GM12878 (cell line): ENCODE data around the gene BBOF1. TPM values are rescaled to one million over a fixed set of nuclear protein-coding genes. Genes with fewer than 3 reads are reported as not detected.

Experiments used
- ATAC-seq: fragments of 200-7000 bp; cut with Tn5 transposase; 3 replicates; pipeline ENCODE4 v1.9.1; 2020; ENCODE audit warnings: mild to moderate bottlenecking, moderate library complexity
- BruUV-seq: library from RNA; stranded (reverse); fragments of 400-500 nt; replicated peaks from 2 replicates; lab custom pipeline; 2021; lab: Mats Ljungman, UMichigan
- CTCF ChIA-PET: fragments of 300-600 bp; sonication (Branson Sonifier 250); formaldehyde crosslinking; extraction: SDS; loops from one replicate; lab custom pipeline; 2021; ENCODE audit warnings: inconsistent platforms; lab: Yijun Ruan, JAX
- POLR2A ChIA-PET: fragments of 350-600 bp; formaldehyde crosslinking; extraction: SDS; loops from one replicate; lab custom pipeline; 2021; ENCODE audit warnings: inconsistent platforms; lab: Charles Lee
- RAD21 ChIA-PET: fragments of 300-600 bp; sonication (Branson Sonifier 250); formaldehyde crosslinking; loops from one replicate; lab custom pipeline; 2023; ENCODE audit warnings: antibody characterized with exemption; ENCODE audit not compliant: unreplicated experiment; lab: Charles Lee
- SMC1A ChIA-PET: fragments of 300-600 bp; sonication (Branson Sonifier 250); formaldehyde crosslinking; loops from one replicate; lab custom pipeline; 2023; ENCODE audit not compliant: unreplicated experiment, uncharacterized antibody; lab: Charles Lee
- DNase-seq: peaks from one replicate; pipeline ENCODE4 v3.0.0-alpha.2; 2011; ENCODE audit warnings: low read depth, low spot score
- FAIRE-seq: peaks from 3 replicates; lab custom pipeline; 2011; peaks lifted over from hg19 to GRCh38; lab: Jason Lieb, UNC
- H2AFZ ChIP-seq: 2 replicates; pipeline ENCODE4 v1.6.0; 2011; ENCODE audit warnings: low read depth, low read length, control low read depth; ENCODE audit not compliant: control insufficient read depth
- H3K27ac ChIP-seq: 2 replicates; pipeline ENCODE4 v1.5.1; 2011; ENCODE audit warnings: control low read depth; ENCODE audit not compliant: control insufficient read depth, insufficient read depth
- H3K27me3 ChIP-seq, 2 experiments: replicated peaks in 1 of 2; 2 replicates each; pipeline versions ENCODE4 v1.6.0 to v1.6.1; 2011; ENCODE audit warnings: low read length in 1 of 2; ENCODE audit not compliant: control insufficient read depth in 2 of 2, insufficient read depth in 2 of 2
- H3K36me3 ChIP-seq, 2 experiments: 2 replicates each; pipeline ENCODE4 v1.5.1; 2011; ENCODE audit warnings: low read length in 1 of 2; ENCODE audit not compliant: control insufficient read depth in 2 of 2, insufficient read depth in 2 of 2
- H3K4me1 ChIP-seq: 2 replicates; pipeline ENCODE4 v1.6.1; 2011; ENCODE audit warnings: mild to moderate bottlenecking, low read length, moderate library complexity, mixed read lengths; ENCODE audit not compliant: control insufficient read depth, insufficient read depth
- H3K4me2 ChIP-seq: 2 replicates; pipeline ENCODE4 v1.6.0; 2011; ENCODE audit warnings: control low read depth; ENCODE audit not compliant: control insufficient read depth, insufficient read depth
- H3K4me3 ChIP-seq: fragments of 200-600 bp; sonication (generic); 2 replicates; pipeline ENCODE4 v1.5.1; 2016
- H3K79me2 ChIP-seq: 2 replicates; pipeline ENCODE4 v1.6.0; 2011; ENCODE audit warnings: low read length; ENCODE audit not compliant: control insufficient read depth, insufficient read depth
- H3K9ac ChIP-seq: 2 replicates; pipeline ENCODE4 v1.8.0; 2011; ENCODE audit warnings: low read length, control low read depth, mixed read lengths; ENCODE audit not compliant: control insufficient read depth, insufficient read depth
- H3K9me3 ChIP-seq: replicated peaks from 3 replicates; pipeline ENCODE4 v1.5.1; 2011; ENCODE audit warnings: mild to moderate bottlenecking, low read length; ENCODE audit not compliant: control insufficient read depth, insufficient read depth
- H4K20me1 ChIP-seq: 2 replicates; pipeline ENCODE4 v1.6.0; 2011; ENCODE audit not compliant: control insufficient read depth, insufficient read depth
- ATF3 ChIP-seq: IDR thresholded peaks from 2 replicates; pipeline ENCODE4 v1.6.1; 2011; ENCODE audit warnings: low read depth, mild to moderate bottlenecking, low read length, moderate library complexity, borderline replicate concordance; ENCODE audit errors: extremely low read depth
- NFIC ChIP-seq: IDR thresholded peaks from 2 replicates; pipeline ENCODE4 v1.6.1; 2012; ENCODE audit warnings: low read depth, mild to moderate bottlenecking, inconsistent platforms, low read length, moderate library complexity
- RUNX3 ChIP-seq: IDR thresholded peaks from 2 replicates; pipeline ENCODE4 v1.6.1; 2012; ENCODE audit warnings: low read length, inconsistent platforms
- WGBS: methylation state at CpG from one replicate; pipeline ENCODE4 v1.1.6; 2016; ENCODE audit warnings: low lambda C conversion rate; ENCODE audit not compliant: insufficient replicate concordance, insufficient coverage; ENCODE audit errors: missing lambda C conversion rate; 5-methylcytosine and 5-hydroxymethylcytosine counted together
- in situ Hi-C: fragments of 300-500 bp; cut with MboI; formaldehyde crosslinking; loops from 9 replicates; pipeline ENCODE4 v1.14.3; 2018; ENCODE audit warnings: mixed read lengths
- intact Hi-C: fragments of 100-400 bp; cut with micrococcal nuclease; formaldehyde crosslinking; loops from one replicate; pipeline ENCODE4 v1.14.2; 2022; ENCODE audit not compliant: unreplicated experiment
- polyA plus RNA-seq, 11 experiments: library from polyadenylated mRNA; depleted of rRNA in 4 of 11; unstranded in 6 of 11; stranded (reverse) in 5 of 11; fragments of >200 nt; fragmentation: Nextera tagmentation in 4 of 11; fragmentation: Illumina TruSeq in 1 of 11; extraction: Ambion mirVana in 4 of 11; extraction: Trizol in 1 of 11; gene quantifications; 1 replicate in 1 of 11; 2 replicates in 10 of 11; pipeline versions ENCODE4 v1.2.1 to v1.2.3, GENCODE V29; 2011 to 2016; ENCODE audit warnings: inconsistent platforms in 2 of 11, missing spikeins in 2 of 11, low read depth in 1 of 11
- total RNA-seq, 4 experiments: library from RNA; depleted of rRNA in 3 of 4; stranded (reverse); fragments of >200 nt in 3 of 4; fragmentation: Illumina TruSeq in 1 of 4; extraction: Trizol in 1 of 4; gene quantifications; 2 replicates each; pipeline versions ENCODE4 v1.2.1 to v1.2.3, GENCODE V29; 2013 to 2021
- TF ChIP-seq, protein P1 (sequence below): fragments of 450-650 bp; IDR thresholded peaks from 2 replicates; pipeline ENCODE4 v1.6.1; 2016; ENCODE audit warnings: mild to moderate bottlenecking

Gene BBOF1
- total and polyA plus RNA-seq, 10 of the 15 experiments (the other 5 are each of a cell fraction or from before 2014, with no cell fraction given): 0.50 to 2.6 (median 0.79) TPM

DNA sequence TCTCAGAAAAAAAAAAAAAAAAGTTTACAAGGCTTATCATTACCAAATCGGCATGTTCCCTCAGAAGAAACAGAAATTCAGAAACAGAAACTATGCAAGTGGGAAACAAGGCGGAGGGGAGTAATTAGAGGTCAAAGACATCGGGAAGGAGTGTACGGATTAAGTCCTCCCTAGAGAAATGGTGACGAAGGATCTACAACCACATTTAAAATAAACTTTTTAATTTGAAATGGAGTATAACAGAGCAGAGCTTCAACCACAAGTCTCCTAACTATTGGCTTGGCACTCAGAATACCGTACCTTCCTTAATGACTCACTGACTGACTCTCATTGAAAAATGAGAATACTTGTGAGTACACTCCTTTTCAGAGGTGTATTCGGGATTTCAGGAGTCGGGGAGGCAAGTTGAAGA lies 969 bp upstream of the BBOF1 start:
- peak; percentile 31; the same call in 1 of the 2 replicates for TF ChIP-seq RUNX3
- no peak for TF ChIP-seq ATF3
- TF ChIP-seq NFIC: no peak
- TF ChIP-seq, protein P1, sequence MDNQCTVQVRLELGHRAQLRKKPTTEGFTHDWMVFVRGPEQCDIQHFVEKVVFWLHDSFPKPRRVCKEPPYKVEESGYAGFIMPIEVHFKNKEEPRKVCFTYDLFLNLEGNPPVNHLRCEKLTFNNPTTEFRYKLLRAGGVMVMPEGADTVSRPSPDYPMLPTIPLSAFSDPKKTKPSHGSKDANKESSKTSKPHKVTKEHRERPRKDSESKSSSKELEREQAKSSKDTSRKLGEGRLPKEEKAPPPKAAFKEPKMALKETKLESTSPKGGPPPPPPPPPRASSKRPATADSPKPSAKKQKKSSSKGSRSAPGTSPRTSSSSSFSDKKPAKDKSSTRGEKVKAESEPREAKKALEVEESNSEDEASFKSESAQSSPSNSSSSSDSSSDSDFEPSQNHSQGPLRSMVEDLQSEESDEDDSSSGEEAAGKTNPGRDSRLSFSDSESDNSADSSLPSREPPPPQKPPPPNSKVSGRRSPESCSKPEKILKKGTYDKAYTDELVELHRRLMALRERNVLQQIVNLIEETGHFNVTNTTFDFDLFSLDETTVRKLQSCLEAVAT: peak; percentile 67; the same call in 1 of the 2 replicates
- TF ChIP-seq, all 136 proteins: peak for 2
- Histone ChIP-seq H3K4me2 (peak overlapping the region; percentile 69), H3K27me3 (no peaks in the 10 kb centered on the region), H3K79me2 (no peaks in the 10 kb centered on the region; the same call in 1 of the 2 replicates), H3K4me1 (no peaks in the 10 kb centered on the region), H3K9me3 (no peaks in the 10 kb centered on the region), H3K36me3 (no peaks in the 10 kb centered on the region), H3K9ac (peak overlapping the region; percentile 69), H4K20me1 (no peaks in the 10 kb centered on the region), H3K4me3 (peak overlapping the region; percentile 93), H3K27ac (peak overlapping the region; percentile 79), H2AFZ (peak overlapping the region; percentile 92)
- FAIRE-seq (peak; percentile 35), ATAC-seq (peak; percentile 43), DNase-seq (no peak)
- intact Hi-C loops: no loop called here
- POLR2A ChIA-PET: no interaction called here
- RAD21 ChIA-PET: no interaction called here
- SMC1A ChIA-PET: no interaction called here
- CTCF ChIA-PET: interaction anchor here (1.0 kb wide), 1 partner anchor 188 kb away, joined by 3 read pairs; no protein-coding TSS in a partner anchor
- in situ Hi-C loops: no loop called here
- BruUV-seq: no TSS peak
- WGBS: under 1% methylated on average over 8 of the region's 8 CpGs
